HG02571 (cell line): ENCODE data around the gene NEBL.

Experiments
- ATAC-seq: cut with Tn5 transposase; IDR thresholded peaks from one replicate; pipeline ENCODE4 v1.9.1; 2021; ENCODE audit warnings: mild to moderate bottlenecking, moderate library complexity; ENCODE audit not compliant: unreplicated experiment

The NEBL gene

GRCh38 chr10:20903635-20904390 is 6.7 kb upstream of the NEBL start:
- no peak for ATAC-seq

GRCh38 chr10:20901110-20901509 is 4.0 kb upstream of the NEBL start:
- no peak for ATAC-seq

GRCh38 chr10:20898866-20899535 is 1.9 kb upstream of the NEBL start:
- ATAC-seq = no peak

- no peak for ATAC-seq
Observed at GRCh38 chr10:20893297-20893696, 3.8 kb downstream of the NEBL start.

GRCh38 chr10:20892796-20893195 is 4.3 kb downstream of the NEBL start:
- no peak for ATAC-seq

GRCh38 chr10:20892011-20892585 is 5.0 kb downstream of the NEBL start:
- no peak for ATAC-seq

- ATAC-seq = no peak
Observed at GRCh38 chr10:20891338-20891714, 5.8 kb downstream of the NEBL start.

- no peak for ATAC-seq
Observed at GRCh38 chr10:20890491-20891337, 6.4 kb downstream of the NEBL start.

- ATAC-seq = no peak
Observed at GRCh38 chr10:20890009-20890408, 7.1 kb downstream of the NEBL start.

- ATAC-seq = no peak
Observed at GRCh38 chr10:20888620-20889330, 8.3 kb downstream of the NEBL start.

GRCh38 chr10:20887706-20888555 is 9.2 kb downstream of the NEBL start:
- no peak for ATAC-seq

GRCh38 chr10:20885678-20886077 is 11.4 kb downstream of the NEBL start:
- no peak for ATAC-seq

GRCh38 chr10:20883552-20883951 is 13.6 kb downstream of the NEBL start:
- ATAC-seq = no peak

- ATAC-seq = no peak
Observed at GRCh38 chr10:20882091-20882490, 15.0 kb downstream of the NEBL start.

GRCh38 chr10:20879136-20879535 is 18.0 kb downstream of the NEBL start:
- ATAC-seq = no peak

- no peak for ATAC-seq
Observed at GRCh38 chr10:20877986-20878983, 18.8 kb downstream of the NEBL start.

- no peak for ATAC-seq
Observed at GRCh38 chr10:20877554-20877953, 19.6 kb downstream of the NEBL start.

GRCh38 chr10:20874261-20874660 is 22.9 kb downstream of the NEBL start:
- no peak for ATAC-seq

GRCh38 chr10:20871970-20872369 is 25.1 kb downstream of the NEBL start:
- ATAC-seq = no peak
